Activated CD4-positive, alpha-beta T cell treated with anti-CD3 and anti-CD28 coated beads, Interleukin-2, Interleukin-6, amounts not matched to agents 100 ng/mL and 50 ng/mL, durations not matched to agents 16 hours and 8 hours (primary cell): ENCODE results near the gene CYTH4.

Source experiments
- DNase-seq: peaks from one replicate; pipeline ENCODE4 v3.0.0-alpha.2; 2020

CYTH4 gene

GRCh38 chr22:37353839-37354238 lies 71.5 kb downstream of the CYTH4 start:
- no peak for DNase-seq

- DNase-seq = no peak
Measured at GRCh38 chr22:37354261-37354660, 72.0 kb downstream of the CYTH4 start.

GRCh38 chr22:37354670-37355069 lies 72.4 kb downstream of the CYTH4 start:
- DNase-seq = no peak

- no peak for DNase-seq
Measured at GRCh38 chr22:37355174-37355573, 72.9 kb downstream of the CYTH4 start.

GRCh38 chr22:37356922-37357321 lies 74.6 kb downstream of the CYTH4 start:
- no peak for DNase-seq

GRCh38 chr22:37357446-37358075 lies 75.3 kb downstream of the CYTH4 start:
- DNase-seq = no peak

- DNase-seq = no peak
Measured at GRCh38 chr22:37358386-37358785, 76.1 kb downstream of the CYTH4 start.

GRCh38 chr22:37358917-37359316 lies 76.6 kb downstream of the CYTH4 start:
- no peak for DNase-seq

- DNase-seq = no peak
Measured at GRCh38 chr22:37362621-37363020, 80.3 kb downstream of the CYTH4 start.

GRCh38 chr22:37363261-37363992 lies 81.1 kb downstream of the CYTH4 start:
- no peak for DNase-seq
